Forelimb muscle (tissue), 1 donor: ENCODE results near the gene DOCK9. TPM values are rescaled to one million over a fixed set of nuclear protein-coding genes. Genes with fewer than 3 reads are reported as not detected.

Source experiments
- DNase-seq: peaks from one replicate; pipeline ENCODE4 v3.0.0-alpha.2; 2013; ENCODE audit warnings: low read depth
- polyA plus RNA-seq: library from polyadenylated mRNA; unstranded; fragments of 120-200 nt; gene quantifications from one replicate; pipeline ENCODE4 v1.2.1, GENCODE V29; 2013; ENCODE audit not compliant: insufficient read length

DOCK9 gene
- polyA plus RNA-seq, 1 donor: 91.6 TPM

- no peak for DNase-seq
Observed at GRCh38 chr13:98998831-98999638, 21.2 kb upstream of the DOCK9 start.

DNA sequence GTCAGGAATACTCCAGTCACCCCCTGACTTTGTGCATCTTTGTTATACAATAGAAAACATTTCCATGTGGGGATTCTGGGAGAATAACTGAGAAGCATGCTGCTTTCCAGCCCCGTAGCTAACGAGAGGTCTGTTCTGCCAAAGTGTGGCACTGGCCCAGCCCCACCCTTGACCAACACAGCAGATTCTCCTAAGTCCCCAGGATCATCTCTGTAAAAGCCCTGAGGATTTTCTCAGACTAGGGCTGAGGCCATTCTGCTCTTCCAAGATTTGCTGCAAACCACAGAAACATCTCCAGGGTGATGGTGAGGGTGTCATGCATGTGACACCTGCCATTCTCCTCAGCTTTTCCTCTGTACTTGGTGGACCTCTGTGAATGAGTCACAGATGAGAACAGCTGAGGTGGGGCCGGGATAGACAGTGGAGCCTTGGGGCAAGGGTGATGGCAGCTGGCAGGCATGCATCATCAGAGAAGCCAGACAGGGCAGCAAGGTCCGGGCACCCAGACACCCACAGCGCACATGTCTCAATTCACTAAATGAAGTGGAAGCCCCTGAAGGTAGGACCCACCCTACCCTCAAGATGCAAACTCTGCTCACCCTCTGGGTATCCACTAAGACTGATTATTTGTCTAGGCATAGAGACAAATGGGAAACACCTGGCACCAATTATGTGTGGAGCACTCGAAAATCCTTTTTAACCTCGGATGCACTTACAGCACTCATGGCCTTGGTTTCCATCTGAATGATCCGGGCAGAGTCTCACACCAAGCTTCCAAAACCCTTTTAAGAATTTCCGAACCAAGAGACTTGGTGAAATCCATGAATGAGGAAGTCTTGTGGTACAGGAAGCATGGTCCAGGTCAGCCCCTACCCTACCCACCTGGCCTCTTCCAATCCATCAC, 20.1 kb upstream of the DOCK9 start:
- no peak for DNase-seq

DNA sequence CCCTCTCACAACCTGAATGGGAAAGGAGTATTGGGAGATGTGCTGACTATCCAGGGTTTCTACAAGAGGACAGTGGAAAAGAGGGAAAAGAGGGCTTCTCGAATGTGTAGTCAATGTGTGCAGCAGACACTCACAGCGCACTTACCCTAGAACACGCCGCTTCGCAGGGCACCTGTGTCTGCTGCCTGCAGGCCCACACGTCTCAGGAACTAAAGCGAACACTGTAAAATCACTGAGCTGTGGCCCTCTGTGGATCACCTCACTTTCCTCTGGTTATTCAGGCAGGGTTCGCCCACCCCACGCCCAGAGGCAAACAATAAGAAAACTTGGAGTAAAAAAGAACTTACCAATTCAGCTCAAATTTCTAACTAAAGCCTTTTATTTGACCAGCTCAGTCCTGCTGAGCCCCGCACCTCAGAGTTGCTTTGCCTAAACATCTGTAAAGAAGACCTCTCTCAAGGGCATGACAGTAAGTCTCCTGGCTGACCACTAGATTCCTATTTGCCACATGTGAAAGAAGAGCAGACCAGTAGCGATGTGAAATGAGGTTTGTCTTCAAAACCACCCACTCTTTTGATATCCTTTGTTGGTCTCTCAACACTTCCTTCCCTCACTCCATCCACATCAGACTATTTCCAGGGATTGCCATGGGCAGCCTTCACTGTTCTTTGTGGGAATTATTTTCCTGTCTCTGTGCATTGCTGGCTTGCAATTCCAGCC, 19.3 kb upstream of the DOCK9 start:
- DNase-seq: no peak

GRCh38 chr13:98996046-98996445, 18.2 kb upstream of the DOCK9 start:
- no peak for DNase-seq

DNA sequence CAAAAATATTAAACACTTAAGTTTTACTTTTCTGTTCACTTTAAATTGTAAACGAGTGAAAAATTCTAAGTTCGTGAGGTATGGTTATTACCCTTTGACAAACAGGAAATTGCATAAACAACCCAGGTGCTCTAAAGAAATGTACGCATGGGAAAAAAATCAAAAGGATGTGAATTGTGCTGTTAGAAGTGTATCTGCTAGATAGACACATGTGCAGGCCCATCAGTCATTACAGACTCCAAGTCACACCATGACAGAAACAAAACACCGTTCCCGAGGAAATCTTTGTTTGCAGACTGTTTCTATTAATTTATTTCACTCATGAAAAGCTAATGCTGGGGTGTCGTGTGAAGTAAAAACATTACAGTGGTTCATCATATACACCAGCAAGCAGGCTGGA, 17.0 kb upstream of the DOCK9 start:
- no peak for DNase-seq

DNA sequence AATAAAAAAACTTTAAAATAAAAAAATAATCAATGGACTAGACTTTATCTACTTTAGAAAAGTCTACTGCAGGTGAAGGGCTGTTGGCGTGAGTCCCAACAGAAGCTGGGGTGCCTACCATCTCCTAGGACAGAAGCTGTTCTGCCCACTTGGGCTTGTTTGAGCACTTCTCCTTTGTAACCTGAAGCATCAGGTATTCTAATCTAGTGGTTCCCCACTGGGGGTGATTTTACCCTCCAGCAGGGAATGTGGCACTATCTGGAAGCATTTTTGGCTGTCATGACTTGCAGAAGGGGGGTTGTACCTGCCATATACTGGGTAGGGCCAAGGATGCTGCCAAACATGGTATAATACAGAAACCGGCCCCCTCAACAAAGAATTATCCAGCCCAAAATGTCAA, 16.2 kb upstream of the DOCK9 start:
- no peak for DNase-seq

GRCh38 chr13:98992355-98992754, 14.5 kb upstream of the DOCK9 start:
- DNase-seq: no peak

DNA sequence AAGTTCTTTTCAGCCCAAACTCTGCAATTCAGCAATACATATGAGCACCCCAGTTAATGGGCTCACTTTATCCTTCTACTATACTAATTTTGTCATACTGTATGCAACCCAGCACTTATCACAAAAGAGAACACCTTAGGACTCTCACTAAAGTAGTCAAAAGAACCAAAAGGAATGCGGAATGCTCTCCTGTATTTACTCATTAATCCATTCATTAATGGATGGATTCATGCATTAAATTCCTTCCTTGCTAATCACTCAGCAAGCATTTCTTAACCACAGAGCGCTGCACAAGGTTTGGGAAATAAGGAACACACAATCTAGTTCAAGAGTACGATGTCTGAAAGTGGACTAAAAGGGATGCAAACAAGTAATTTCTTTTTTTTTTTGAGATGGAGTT, 12.8 kb upstream of the DOCK9 start:
- no peak for DNase-seq

DNA sequence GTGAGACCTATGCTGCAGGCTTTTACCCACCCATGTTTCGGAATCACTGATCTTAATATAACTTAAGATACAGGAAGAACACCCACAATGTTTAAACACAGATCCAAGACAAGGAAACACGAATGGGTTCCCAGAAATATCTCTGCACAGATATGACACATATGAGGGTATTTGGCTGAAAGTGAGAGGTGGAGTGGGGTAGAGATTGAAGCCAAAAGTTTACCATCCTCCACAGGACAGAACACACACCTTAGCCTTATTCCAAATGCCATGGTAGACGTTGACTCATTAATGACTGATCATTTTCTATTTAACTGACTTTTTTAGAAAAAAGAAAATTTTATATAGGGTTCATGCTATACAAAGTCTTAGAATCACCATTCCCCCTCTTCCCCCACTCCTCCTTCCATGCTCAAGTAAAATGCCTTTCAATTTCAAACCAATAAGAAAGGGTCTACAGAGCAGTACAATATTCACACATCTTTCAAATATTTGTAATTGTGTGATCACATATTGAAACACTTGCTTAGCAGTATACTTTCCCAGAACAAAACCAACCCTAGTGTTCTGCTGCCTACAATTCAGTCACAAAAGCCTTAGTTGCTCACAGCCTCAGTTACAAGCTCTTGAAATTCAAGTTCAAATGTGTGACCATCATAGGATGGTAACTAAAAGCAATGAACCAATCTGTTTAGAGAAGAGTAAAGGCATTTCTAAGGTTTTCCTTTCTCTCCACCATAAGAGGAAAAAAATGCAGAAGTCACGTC, 11.8 kb upstream of the DOCK9 start:
- DNase-seq: no peak

GRCh38 chr13:98988780-98989179, 10.9 kb upstream of the DOCK9 start:
- DNase-seq: no peak

DNA sequence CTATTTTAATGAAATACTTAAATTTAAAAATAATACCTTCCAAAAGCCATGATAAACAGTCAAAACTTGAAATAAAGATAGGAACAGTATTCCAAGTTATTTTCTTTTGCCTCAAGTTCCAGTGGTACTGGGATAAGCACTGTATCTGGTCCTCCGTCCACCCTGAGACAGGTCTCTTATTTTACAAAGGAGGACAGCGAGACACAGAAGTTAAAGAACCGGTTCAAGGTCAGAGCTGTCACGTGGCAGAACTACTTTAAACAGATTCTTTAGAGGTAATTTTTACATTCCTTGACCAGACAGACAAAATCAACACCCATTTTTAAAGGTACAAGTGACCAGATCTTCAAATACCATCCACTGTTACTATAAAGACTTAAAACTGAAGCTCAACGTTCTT, 10.4 kb upstream of the DOCK9 start:
- DNase-seq: no peak

DNA sequence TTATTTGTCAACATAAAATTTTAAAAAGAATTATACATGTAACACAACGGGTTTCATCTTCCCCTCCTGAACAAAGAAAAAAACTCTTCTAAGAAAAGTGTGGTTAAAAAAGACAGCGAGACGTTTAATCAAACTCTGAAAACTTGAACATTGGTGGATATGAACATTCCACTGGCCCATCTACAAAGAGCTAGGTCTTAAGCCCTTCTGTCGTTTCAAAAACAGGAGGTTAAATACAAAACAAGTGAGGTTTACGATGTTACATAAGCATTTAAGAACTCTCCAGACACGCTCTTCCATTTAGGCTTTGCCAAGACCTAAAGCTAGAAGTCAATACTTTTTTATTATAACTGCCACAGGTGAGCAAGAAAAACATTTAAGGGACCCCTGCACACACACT, 9.4 kb upstream of the DOCK9 start:
- no peak for DNase-seq

DNA sequence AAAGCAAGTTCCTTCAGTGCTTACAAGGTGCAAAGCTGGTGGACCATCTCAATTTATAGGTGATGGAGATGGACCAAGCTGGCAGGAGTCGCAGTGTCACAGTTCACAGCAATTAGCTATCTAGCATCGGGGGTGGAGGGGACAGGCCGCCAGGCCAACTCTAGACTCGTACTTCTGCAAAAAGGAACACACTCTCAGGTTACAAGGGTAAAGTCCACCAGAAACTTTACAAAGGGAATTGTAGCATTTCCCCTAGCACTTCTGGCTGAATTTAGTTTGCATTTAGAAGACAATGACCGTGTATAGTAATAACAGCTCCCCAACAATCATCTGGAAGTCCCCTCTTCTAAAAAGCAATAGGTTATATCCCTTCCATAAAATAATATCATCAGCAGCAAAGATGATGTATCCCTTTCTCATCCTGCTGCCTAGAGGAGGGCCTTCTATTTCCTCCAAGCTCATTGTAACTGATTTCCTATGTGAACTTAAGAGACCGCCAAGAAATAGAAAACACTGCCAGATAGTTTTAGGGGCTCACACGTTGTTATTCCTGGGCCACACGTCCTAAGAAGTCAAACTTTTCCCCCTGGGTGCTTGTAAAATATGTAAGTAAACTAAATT, 8.5 kb upstream of the DOCK9 start:
- no peak for DNase-seq

- no peak for DNase-seq
Observed at GRCh38 chr13:98985591-98985990, 7.7 kb upstream of the DOCK9 start.

DNA sequence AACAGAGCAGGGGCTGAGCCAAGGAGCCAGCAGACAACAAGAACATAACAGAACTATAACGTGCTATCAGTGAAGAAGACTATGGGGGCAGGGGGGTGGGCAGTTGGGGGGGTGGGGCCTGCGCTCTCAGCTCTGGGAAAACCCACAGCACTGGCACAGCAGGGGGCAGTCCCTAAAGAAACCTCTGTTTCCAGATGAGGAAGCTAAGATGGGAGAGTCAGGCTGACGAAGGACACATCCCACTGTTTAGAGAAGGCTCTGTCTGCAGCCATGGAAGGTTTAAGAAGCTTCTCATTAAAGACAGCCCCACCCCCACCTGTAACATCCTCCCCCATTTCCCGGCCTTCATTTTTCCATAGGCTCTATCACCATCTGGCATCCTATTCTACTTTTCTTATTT, 7.1 kb upstream of the DOCK9 start:
- no peak for DNase-seq

DNA sequence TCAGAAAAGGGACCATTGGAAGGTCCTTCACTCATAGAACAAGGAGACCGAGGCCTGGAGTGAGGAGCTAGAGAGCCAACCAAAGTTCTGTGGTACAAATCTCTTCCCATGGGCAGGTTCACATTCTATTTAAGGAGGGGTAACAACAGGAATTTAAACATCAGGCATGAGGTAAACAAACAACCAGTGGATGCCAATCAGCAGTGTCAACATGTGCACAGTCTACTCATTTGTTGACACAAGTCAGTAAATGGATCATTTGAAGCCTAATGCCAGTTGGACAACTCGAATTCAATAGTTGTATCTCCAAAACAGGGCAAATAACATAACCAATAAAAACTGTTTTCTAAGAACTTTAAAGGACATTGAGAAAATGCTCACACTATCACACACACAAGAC, 6.3 kb upstream of the DOCK9 start:
- DNase-seq: no peak

GRCh38 chr13:98983182-98983581, 5.3 kb upstream of the DOCK9 start:
- DNase-seq: no peak

DNA sequence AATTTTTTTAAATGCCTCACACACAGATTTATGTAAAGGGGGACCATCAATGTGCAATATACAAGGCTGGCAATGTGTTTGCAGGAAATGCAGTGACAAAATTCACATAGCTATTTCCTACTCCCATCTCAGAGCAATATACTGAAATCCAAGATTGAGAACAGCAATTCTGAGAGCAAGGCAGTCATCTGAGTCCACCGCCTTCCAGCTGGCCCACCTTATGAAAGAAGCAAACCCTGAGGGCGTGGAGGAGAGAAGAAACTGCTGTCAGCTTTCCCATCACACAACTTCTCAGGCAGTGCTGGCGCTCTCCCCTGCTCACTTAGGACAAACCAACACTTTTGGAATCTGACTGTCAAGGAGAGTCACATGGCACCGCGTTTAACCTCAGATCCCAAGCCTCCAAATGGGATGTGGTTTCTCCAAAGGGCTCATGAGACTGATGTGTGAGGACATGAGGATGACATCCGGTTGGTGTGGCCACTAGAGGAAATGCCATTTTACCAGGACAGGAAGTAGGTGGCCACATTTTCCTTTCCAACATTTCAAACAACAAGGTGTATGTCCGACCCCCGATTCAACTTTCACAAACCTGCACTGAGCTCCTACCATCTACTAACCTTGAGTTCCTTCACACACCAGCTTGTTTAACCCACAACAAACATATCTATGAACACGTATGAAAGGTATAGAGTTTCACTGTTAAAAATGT, 3.7 kb upstream of the DOCK9 start:
- DNase-seq: no peak

- DNase-seq: no peak
Observed at GRCh38 chr13:98979012-98979660, 1.3 kb upstream of the DOCK9 start.

DNA sequence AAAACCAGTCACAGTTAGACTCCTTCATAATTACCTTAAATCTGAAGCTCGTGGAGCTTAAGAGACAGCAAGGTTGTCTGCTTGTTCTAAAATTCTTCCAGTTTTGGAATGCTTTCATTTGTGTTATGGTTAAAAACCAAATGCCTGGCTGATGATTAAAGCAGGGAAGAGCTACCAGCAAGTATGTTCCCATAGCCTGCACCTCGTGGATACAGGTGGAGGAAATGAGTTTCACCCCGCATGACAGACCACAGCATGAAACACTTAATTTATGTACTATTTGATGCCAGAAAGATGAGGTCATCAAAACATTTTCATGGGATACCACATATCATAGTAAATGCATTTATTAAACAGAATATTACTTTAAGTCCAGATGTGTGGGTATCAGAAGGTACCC, 416 bp upstream of the DOCK9 start:
- DNase-seq: no peak
